ENCODE results near the gene PRR5.
"Not testable (repeated sequence)": the region's sequence is repeated elsewhere in the genome, so short reads cannot be mapped to it uniquely, and the experiment has no call there.

The PRR5 gene

DNA sequence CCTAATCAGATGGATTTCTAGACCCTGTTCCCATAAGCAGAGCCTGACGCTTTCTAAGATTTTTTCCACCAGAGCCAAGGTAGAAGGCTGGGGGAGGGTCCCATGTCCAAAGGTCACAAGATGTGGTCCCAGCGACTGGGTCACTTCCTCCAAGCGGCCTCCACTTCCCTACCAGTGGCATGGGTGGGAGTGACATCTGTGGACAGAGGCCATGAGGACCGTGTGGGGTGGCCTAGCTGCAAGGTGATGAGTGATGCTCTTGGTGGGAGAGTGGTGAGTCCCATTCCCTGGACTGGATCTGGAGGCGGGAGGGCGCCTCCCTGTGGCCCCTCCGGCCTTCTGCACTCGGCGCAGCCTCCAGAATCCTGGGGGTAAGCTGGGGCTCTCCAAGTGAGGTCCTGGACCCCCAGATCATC, 32.4 kb upstream of the PRR5 start:
- TF ChIP-seq, protein P1, sequence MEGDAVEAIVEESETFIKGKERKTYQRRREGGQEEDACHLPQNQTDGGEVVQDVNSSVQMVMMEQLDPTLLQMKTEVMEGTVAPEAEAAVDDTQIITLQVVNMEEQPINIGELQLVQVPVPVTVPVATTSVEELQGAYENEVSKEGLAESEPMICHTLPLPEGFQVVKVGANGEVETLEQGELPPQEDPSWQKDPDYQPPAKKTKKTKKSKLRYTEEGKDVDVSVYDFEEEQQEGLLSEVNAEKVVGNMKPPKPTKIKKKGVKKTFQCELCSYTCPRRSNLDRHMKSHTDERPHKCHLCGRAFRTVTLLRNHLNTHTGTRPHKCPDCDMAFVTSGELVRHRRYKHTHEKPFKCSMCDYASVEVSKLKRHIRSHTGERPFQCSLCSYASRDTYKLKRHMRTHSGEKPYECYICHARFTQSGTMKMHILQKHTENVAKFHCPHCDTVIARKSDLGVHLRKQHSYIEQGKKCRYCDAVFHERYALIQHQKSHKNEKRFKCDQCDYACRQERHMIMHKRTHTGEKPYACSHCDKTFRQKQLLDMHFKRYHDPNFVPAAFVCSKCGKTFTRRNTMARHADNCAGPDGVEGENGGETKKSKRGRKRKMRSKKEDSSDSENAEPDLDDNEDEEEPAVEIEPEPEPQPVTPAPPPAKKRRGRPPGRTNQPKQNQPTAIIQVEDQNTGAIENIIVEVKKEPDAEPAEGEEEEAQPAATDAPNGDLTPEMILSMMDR (IDR thresholded peaks at IDR 0.05; ENCODE audit: unreplicated experiment in 3 of 3) = peak; percentile 27 to 43 (median 30)
- Mint-ChIP-seq H3K27ac (peak overlapping the region in 1 of 3 experiments; percentile 33), H3K27me3 (ENCODE audit: low read depth) (peaks cover 7% of the 10 kb centered on the region), H3K4me3 (peak overlapping the region; percentile 81 to 85 (median 83)), H3K4me1 (peaks cover 16% of the 10 kb centered on the region), H3K36me3 (ENCODE audit: low read depth) (no peaks in the 10 kb centered on the region), H3K9me3 (no peaks in the 10 kb centered on the region)

DNA sequence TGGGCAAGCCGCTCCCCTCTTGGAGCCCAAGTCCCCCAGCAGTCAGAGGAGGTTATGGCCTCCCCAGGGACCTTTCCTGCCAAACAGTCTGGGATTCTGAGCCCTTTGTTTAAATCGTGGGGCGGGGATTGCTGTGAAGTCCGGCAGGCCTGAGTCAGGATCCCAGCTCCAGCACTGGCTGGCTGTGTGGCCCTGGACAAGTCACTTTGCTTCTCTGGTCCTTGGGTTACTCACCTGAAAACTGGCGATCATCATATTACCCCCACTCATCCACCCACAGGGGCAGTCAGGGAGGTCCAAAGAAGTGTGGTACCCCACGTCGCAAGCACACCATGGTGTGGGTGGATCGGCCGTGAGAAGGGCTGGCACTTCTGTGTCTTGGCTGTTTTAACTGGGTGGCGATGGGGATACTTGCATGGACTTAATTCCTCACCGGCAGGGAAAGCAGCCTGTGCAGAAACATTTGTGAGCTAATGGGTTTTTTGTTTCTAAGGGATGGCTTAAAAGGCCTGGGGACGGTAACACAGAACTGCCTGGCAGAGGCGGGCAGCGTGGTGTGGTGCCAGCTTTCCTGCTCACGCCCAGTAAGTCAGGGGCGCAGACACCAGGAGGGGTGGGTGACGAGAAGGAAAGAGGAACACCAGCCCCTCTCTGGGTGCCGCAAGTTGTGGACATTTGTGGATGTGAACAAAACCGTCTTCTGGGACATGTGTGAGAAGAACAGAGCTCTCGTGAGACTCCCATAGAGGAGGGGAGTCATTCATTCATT, 31.6 kb upstream of the PRR5 start:
- no peak overlapping the region for H3K27ac Mint-ChIP-seq
- peaks cover 18% of the 10 kb centered on the region for H3K4me1 Mint-ChIP-seq
- no peaks in the 10 kb centered on the region for H3K36me3 Mint-ChIP-seq (ENCODE audit: low read depth)

DNA sequence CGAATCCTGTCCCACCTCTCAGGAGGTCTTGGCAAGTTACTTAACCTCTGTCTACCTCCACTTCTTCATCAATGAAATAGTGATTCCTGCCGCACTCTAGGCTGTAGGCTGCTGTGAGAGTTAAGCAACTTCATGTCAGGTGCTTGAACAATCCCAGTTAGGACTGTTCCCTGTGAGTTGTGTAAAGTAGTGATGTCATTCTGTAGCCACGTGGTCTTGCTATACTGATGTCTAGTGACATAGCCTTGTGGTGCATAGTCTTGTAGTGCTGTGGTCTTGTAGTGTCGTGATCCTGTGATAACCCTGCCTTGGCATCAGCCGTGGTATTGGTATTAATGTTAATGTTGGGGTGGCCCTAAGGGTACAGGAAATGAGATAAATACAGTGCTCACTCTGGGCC, 30.3 kb upstream of the PRR5 start:
- TF ChIP-seq, protein P1 (IDR thresholded peaks at IDR 0.05; ENCODE audit: unreplicated experiment in 3 of 3) = no peak
- Mint-ChIP-seq H3K27ac (no peak overlapping the region), H3K4me3 (peak overlapping the region in 1 of 3 experiments; percentile 0), H3K9me3 (no peaks in the 10 kb centered on the region), H3K4me1 (peaks cover 15% of the 10 kb centered on the region), H3K27me3 (ENCODE audit: low read depth) (peaks cover 10% of the 10 kb centered on the region), H3K36me3 (ENCODE audit: low read depth) (no peaks in the 10 kb centered on the region)

More for the DNA sequence above, 31.6 kb upstream of the PRR5 start:
- peak overlapping the region; percentile 62 to 83 (median 81) for H3K4me3 Mint-ChIP-seq
- peaks cover 7% of the 10 kb centered on the region for H3K27me3 Mint-ChIP-seq (ENCODE audit: low read depth)
- H3K9me3 Mint-ChIP-seq = no peaks in the 10 kb centered on the region
- TF ChIP-seq, protein P1 (IDR thresholded peaks at IDR 0.05; ENCODE audit: unreplicated experiment in 3 of 3) = no peak

DNA sequence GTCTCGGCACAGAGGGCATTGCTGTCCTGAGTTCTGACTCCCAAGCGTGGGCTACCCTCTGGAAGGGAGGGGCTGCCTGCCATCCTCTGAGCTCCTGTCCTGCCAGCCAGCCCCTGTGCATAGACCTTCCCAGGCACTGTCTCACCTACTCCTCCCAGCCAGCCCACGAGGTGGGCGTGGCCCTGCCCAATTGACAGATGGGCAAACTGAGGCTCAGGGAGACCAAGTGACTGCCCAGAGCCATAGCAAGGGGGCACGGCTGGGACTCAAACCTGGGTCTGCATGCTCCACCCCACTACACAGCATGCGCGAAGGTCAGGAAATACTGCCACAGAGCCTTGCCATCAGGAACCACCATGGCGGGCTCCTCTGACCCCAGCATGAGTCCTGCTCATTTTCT, 29.4 kb upstream of the PRR5 start:
- H3K4me1 Mint-ChIP-seq = peaks cover 10% of the 10 kb centered on the region

DNA sequence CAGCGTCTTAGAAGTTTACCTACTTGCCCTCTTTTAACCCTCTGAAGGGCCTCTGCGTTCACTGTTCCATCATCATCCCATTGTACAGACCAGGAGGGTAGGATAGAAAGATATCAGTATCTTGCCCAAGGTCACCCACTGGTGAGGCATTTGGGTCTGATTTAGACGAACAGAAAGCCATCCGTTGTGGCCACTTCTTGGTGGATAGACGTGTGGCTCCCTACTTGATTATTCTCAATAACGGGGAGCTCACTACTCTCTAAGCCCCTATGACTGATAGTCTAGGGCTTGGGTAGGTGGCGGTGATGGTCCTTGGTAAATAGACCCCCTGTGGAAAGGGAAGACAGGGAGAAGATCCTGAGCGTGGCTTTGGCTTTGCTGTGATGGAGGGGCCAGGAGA, 28.6 kb upstream of the PRR5 start:
- Mint-ChIP-seq H3K4me1 (peaks cover 9% of the 10 kb centered on the region), H3K27ac (no peak overlapping the region), H3K4me3 (no peak overlapping the region), H3K36me3 (ENCODE audit: low read depth) (no peaks in the 10 kb centered on the region), H3K27me3 (ENCODE audit: low read depth) (peaks cover 10% of the 10 kb centered on the region), H3K9me3 (no peaks in the 10 kb centered on the region)
- TF ChIP-seq, protein P1 (IDR thresholded peaks at IDR 0.05; ENCODE audit: unreplicated experiment in 3 of 3) = no peak

More for the DNA sequence above, 29.4 kb upstream of the PRR5 start:
- H3K36me3 Mint-ChIP-seq (ENCODE audit: low read depth) = no peaks in the 10 kb centered on the region
- no peaks in the 10 kb centered on the region for H3K9me3 Mint-ChIP-seq
- H3K27me3 Mint-ChIP-seq (ENCODE audit: low read depth) = peaks cover 10% of the 10 kb centered on the region
- no peak overlapping the region for H3K4me3 Mint-ChIP-seq
- no peak overlapping the region for H3K27ac Mint-ChIP-seq
- TF ChIP-seq, protein P1 (IDR thresholded peaks at IDR 0.05; ENCODE audit: unreplicated experiment in 3 of 3) = no peak

DNA sequence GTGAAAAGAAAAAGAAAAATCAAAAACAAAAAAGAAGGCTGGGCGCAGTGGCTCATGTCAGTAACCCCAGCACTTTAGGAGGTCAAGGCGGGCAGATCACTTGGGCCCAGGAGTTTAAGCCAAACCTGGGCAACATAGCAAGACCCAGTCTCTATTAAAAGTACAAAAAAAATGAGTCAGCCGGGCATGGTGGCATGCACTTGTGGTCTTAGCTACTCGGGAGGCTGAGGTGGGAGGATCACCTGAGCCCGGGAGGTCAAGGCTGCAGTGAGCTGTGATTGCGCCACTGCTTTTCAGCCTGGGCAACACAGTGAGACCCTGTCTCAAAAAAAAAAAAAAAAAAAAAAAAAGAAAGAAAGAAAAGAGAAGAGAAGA, 26.0 kb upstream of the PRR5 start:
- H3K9me3 Mint-ChIP-seq; H3K36me3 Mint-ChIP-seq (ENCODE audit: low read depth); H3K4me3 Mint-ChIP-seq; H3K27me3 Mint-ChIP-seq (ENCODE audit: low read depth): not testable (repeated sequence)
- H3K27ac Mint-ChIP-seq = peak overlapping the region in 2 of 3 experiments; percentile 63 to 70
- H3K4me1 Mint-ChIP-seq = peaks cover 16% of the 10 kb centered on the region
